HepG2 (cell line): ENCODE data around the gene EIF2AK2. TPM values are rescaled to one million over a fixed set of nuclear protein-coding genes. Genes with fewer than 3 reads are reported as not detected.

Source experiments
- EED ChIP-seq: sonication (generic); formaldehyde crosslinking; IDR thresholded peaks from 2 replicates; pipeline ENCODE4 v1.5.0; 2020; ENCODE audit warnings: mild to moderate bottlenecking, missing genetic modification reagents
- FOXP1 ChIP-seq, 2 experiments: fragments of 450-650 bp in 1 of 2; IDR thresholded peaks; 2 replicates each; pipeline ENCODE4 v1.6.1; 2017 to 2018; ENCODE audit warnings: antibody characterized with exemption in 1 of 2
- KLF6 ChIP-seq: IDR thresholded peaks from 2 replicates; pipeline ENCODE4 v1.8.0; 2016; ENCODE audit warnings: missing biosample characterization, missing genetic modification reagents
- MEIS2 ChIP-seq: sonication (generic); formaldehyde crosslinking; IDR thresholded peaks from 2 replicates; pipeline ENCODE4 v1.9.0; 2021; ENCODE audit warnings: mild to moderate bottlenecking, missing genetic modification reagents
- NR2F2 ChIP-seq: IDR thresholded peaks from 2 replicates; pipeline ENCODE4 v1.6.1; 2012; ENCODE audit warnings: low read depth, inconsistent platforms, borderline replicate concordance
- SRY ChIP-seq: sonication (generic); formaldehyde crosslinking; IDR thresholded peaks from 2 replicates; pipeline ENCODE4 v1.8.0; 2022; ENCODE audit warnings: mild to moderate bottlenecking, missing genetic modification reagents
- ZBTB3 ChIP-seq: sonication (generic); formaldehyde crosslinking; IDR thresholded peaks from 2 replicates; pipeline ENCODE4 v1.4.0; 2020; ENCODE audit warnings: low read depth, mild to moderate bottlenecking, moderate library complexity, missing genetic modification reagents, borderline replicate concordance
- ZNF143 ChIP-seq: sonication (generic); formaldehyde crosslinking; IDR thresholded peaks from 2 replicates; pipeline ENCODE4 v1.4.0; 2020; ENCODE audit warnings: missing genetic modification reagents
- ZNF160 ChIP-seq: sonication (generic); formaldehyde crosslinking; IDR thresholded peaks from 2 replicates; pipeline ENCODE4 v1.8.0; 2022; ENCODE audit warnings: mild to moderate bottlenecking, inconsistent platforms, missing genetic modification reagents
- ZNF225 ChIP-seq: sonication (generic); formaldehyde crosslinking; IDR thresholded peaks from 2 replicates; pipeline ENCODE4 v1.4.0; 2020; ENCODE audit warnings: mild to moderate bottlenecking, missing genetic modification reagents
- ZNF3 ChIP-seq: IDR thresholded peaks from 2 replicates; pipeline ENCODE4 v1.7.0; 2017; ENCODE audit warnings: inconsistent platforms
- ZNF33A ChIP-seq: sonication (generic); formaldehyde crosslinking; IDR thresholded peaks from 2 replicates; pipeline ENCODE4 v1.5.1; 2020; ENCODE audit warnings: missing genetic modification reagents, mild to moderate bottlenecking, moderate library complexity, borderline replicate concordance
- ZNF383 ChIP-seq: sonication (generic); formaldehyde crosslinking; IDR thresholded peaks from 2 replicates; pipeline ENCODE4 v1.4.0; 2020; ENCODE audit warnings: missing genetic modification reagents, mild to moderate bottlenecking, borderline replicate concordance
- ZNF44 ChIP-seq: sonication (generic); formaldehyde crosslinking; IDR thresholded peaks from 2 replicates; pipeline ENCODE4 v1.5.1; 2020; ENCODE audit warnings: mild to moderate bottlenecking, missing genetic modification reagents
- ZNF724P ChIP-seq: sonication (generic); formaldehyde crosslinking; IDR thresholded peaks from 2 replicates; pipeline ENCODE4 v1.8.0; 2022; ENCODE audit warnings: missing genetic modification reagents, borderline replicate concordance
- ZNF75D ChIP-seq: sonication (generic); formaldehyde crosslinking; IDR thresholded peaks from 2 replicates; pipeline ENCODE4 v1.8.1; 2023; ENCODE audit warnings: missing genetic modification reagents, mild to moderate bottlenecking, borderline replicate concordance
- ZNF775 ChIP-seq: sonication (generic); formaldehyde crosslinking; IDR thresholded peaks from 2 replicates; pipeline ENCODE4 v1.4.0; 2020; ENCODE audit warnings: missing genetic modification reagents, mild to moderate bottlenecking, moderate library complexity, borderline replicate concordance
- ZNF879 ChIP-seq: sonication (generic); formaldehyde crosslinking; IDR thresholded peaks from 2 replicates; pipeline ENCODE4 v1.8.1; 2023; ENCODE audit warnings: missing genetic modification reagents
- polyA plus RNA-seq, 8 experiments: library from polyadenylated mRNA; depleted of rRNA in 3 of 8; stranded (reverse) in 7 of 8; unstranded in 1 of 8; fragments of >200 nt; fragmentation: Illumina TruSeq in 4 of 8; extraction: Trizol in 4 of 8; gene quantifications; 2 replicates each; pipeline versions ENCODE4 v1.2.1 to v1.2.3, GENCODE V29; 2011 to 2016; ENCODE audit warnings: low read depth in 4 of 8, missing spikeins in 1 of 8, mixed read lengths in 1 of 8; ENCODE audit not compliant: insufficient read depth in 1 of 8
- total RNA-seq, 5 experiments: library from RNA; depleted of rRNA; stranded (reverse); fragments of >200 nt; fragmentation: Illumina TruSeq; extraction: Trizol; gene quantifications; 2 replicates each; pipeline ENCODE4 v1.2.3, GENCODE V29; 2016; ENCODE audit warnings: low read depth in 1 of 5
- TF ChIP-seq, protein P1 (sequence below): sonication (generic); formaldehyde crosslinking; IDR thresholded peaks from 2 replicates; pipeline ENCODE4 v1.8.0; 2022; ENCODE audit warnings: missing genetic modification reagents, mild to moderate bottlenecking, inconsistent platforms, borderline replicate concordance
- TF ChIP-seq, protein P2 (sequence below): sonication (generic); formaldehyde crosslinking; IDR thresholded peaks from 2 replicates; pipeline ENCODE4 v1.4.0; 2020; ENCODE audit warnings: mild to moderate bottlenecking, missing genetic modification reagents
- TF ChIP-seq, protein P3 (sequence below): sonication (generic); IDR thresholded peaks from 2 replicates; pipeline ENCODE4 v1.6.1; 2016; ENCODE audit warnings: low read depth, borderline replicate concordance
- TF ChIP-seq, protein P4 (sequence below): sonication (generic); formaldehyde crosslinking; IDR thresholded peaks from 2 replicates; pipeline ENCODE4 v1.8.0; 2022; ENCODE audit warnings: mild to moderate bottlenecking, missing genetic modification reagents
- TF ChIP-seq, protein P5 (sequence below): sonication (generic); formaldehyde crosslinking; IDR thresholded peaks from 2 replicates; pipeline ENCODE4 v1.8.0; 2023; ENCODE audit warnings: mild to moderate bottlenecking, missing genetic modification reagents

Gene EIF2AK2
- total and polyA plus RNA-seq, 2 of the 13 experiments (the other 11 are each of a cell fraction or from before 2014, with no cell fraction given) = 10.2 to 26.1 TPM

DNA sequence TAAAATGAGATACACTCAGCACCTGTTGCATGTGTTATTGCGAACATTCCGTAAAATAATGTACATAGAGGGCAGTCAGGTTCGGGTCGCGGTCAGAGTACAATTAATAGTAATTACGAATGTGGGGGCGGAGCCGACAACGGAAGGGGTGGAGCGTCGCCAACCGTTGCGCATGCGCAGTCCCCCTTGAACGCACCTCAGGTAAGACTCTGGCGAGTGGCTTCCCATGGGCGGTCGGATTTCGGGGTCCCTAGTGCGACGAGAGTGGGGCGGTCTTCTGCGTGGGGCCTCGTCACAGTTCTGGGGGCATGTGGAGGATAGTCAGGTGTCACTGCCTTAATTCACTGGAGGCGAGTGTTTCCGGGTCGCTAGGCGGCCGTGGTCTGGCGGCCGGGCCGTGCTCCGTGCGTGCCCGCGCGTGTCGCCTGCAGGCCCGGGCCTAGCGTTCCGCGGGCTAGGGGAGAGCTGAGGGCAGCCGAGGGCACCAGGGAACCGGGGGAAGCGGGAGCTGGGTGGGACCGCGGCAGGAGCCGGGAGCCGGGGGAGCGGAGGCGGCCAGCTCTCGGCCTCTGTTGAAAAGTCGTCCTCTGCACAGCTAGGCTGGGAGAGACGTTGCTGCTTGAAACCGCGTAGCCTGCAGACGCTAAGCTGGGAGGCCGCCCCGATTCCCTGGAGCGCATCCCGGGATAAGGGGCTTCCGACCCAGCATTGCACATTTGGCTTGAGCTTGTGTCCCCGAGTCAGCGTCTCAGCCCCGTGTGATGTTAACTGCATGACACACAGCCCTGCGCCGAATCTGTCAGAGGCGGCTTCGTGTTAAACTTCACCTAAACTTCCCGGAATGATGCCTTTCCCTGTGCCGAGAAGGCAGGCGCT lies 39.8 kb upstream of the EIF2AK2 start, which contains the start of gene CEBPZOS (continued):
- TF ChIP-seq, protein P1, sequence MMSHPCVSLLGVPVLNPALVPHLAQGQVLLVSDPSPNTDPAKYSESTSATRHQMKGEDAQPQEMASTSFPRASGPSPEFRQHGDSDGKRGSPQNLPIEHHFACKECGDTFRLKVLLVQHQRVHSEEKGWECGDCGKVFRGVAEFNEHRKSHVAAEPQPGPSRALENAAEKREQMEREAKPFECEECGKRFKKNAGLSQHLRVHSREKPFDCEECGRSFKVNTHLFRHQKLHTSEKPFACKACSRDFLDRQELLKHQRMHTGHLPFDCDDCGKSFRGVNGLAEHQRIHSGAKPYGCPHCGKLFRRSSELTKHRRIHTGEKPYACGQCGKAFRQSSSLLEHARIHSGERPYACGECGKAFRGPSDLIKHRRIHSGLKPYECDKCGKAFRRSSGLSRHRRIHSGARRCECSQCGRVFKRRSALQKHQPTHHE (CRISPR knock-in tag) = peak; percentile 92; the same call in 1 of the 2 replicates
- TF ChIP-seq ZBTB3 (CRISPR knock-in tag) (no peak; the same call in 1 of the 2 replicates), MEIS2 (CRISPR knock-in tag) (peak; percentile 10), ZNF775 (CRISPR knock-in tag) (peak; percentile 94), ZNF160 (CRISPR knock-in tag) (peak; percentile 91; the same call in 1 of the 2 replicates), ZNF33A (CRISPR knock-in tag) (no peak), ZNF143 (CRISPR knock-in tag) (no peak), FOXP1 (IDR thresholded peaks at IDR 0.05) (no peak), FOXP1 (CRISPR knock-in tag; IDR thresholded peaks at IDR 0.05) (no peak), ZNF225 (CRISPR knock-in tag) (peak; percentile 99), SRY (CRISPR knock-in tag) (peak; percentile 98), NR2F2 (no peak; the same call in 1 of the 2 replicates), ZNF724P (CRISPR knock-in tag) (0 out of 2 replicates have a peak, but pooled peaks have one; percentile 69), ZNF3 (CRISPR knock-in tag) (no peak; the same call in 1 of the 2 replicates), ZNF383 (CRISPR knock-in tag) (no peak), ZNF879 (peak; percentile 93; the same call in 1 of the 2 replicates), ZNF44 (0 out of 2 replicates have a peak, but pooled peaks have one; percentile 79), KLF6 (peak; percentile 63; the same call in 1 of the 2 replicates), EED (CRISPR knock-in tag) (peak; percentile 93), ZNF75D (CRISPR knock-in tag) (no peak)
- TF ChIP-seq, protein P2, sequence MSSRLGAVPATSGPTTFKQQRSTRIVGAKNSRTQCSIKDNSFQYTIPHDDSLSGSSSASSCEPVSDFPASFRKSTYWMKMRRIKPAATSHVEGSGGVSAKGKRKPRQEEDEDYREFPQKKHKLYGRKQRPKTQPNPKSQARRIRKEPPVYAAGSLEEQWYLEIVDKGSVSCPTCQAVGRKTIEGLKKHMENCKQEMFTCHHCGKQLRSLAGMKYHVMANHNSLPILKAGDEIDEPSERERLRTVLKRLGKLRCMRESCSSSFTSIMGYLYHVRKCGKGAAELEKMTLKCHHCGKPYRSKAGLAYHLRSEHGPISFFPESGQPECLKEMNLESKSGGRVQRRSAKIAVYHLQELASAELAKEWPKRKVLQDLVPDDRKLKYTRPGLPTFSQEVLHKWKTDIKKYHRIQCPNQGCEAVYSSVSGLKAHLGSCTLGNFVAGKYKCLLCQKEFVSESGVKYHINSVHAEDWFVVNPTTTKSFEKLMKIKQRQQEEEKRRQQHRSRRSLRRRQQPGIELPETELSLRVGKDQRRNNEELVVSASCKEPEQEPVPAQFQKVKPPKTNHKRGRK (CRISPR knock-in tag) = no peak
- TF ChIP-seq, protein P3, sequence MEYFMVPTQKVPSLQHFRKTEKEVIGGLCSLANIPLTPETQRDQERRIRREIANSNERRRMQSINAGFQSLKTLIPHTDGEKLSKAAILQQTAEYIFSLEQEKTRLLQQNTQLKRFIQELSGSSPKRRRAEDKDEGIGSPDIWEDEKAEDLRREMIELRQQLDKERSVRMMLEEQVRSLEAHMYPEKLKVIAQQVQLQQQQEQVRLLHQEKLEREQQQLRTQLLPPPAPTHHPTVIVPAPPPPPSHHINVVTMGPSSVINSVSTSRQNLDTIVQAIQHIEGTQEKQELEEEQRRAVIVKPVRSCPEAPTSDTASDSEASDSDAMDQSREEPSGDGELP = 0 out of 2 replicates have a peak, but pooled peaks have one; percentile 8
- TF ChIP-seq, protein P4, sequence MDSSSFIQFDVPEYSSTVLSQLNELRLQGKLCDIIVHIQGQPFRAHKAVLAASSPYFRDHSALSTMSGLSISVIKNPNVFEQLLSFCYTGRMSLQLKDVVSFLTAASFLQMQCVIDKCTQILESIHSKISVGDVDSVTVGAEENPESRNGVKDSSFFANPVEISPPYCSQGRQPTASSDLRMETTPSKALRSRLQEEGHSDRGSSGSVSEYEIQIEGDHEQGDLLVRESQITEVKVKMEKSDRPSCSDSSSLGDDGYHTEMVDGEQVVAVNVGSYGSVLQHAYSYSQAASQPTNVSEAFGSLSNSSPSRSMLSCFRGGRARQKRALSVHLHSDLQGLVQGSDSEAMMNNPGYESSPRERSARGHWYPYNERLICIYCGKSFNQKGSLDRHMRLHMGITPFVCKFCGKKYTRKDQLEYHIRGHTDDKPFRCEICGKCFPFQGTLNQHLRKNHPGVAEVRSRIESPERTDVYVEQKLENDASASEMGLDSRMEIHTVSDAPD = peak; percentile 75
- TF ChIP-seq, protein P5, sequence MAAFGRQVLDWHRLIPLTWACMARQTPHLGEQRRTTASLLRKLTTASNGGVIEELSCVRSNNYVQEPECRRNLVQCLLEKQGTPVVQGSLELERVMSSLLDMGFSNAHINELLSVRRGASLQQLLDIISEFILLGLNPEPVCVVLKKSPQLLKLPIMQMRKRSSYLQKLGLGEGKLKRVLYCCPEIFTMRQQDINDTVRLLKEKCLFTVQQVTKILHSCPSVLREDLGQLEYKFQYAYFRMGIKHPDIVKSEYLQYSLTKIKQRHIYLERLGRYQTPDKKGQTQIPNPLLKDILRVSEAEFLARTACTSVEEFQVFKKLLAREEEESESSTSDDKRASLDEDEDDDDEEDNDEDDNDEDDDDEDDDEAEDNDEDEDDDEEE (CRISPR knock-in tag) = no peak
